NCI-H748 (cell line): ENCODE results near the gene TPGS2.

ENCODE experiments used
- DNase-seq: peaks from one replicate; lab custom pipeline; 2025; ENCODE audit not compliant: unreplicated experiment; lab: John Stamatoyannopoulos, UW

TPGS2 gene

GRCh38 chr18:36744261-36744876 lies 84.4 kb downstream of the TPGS2 start:
- DNase-seq: no peak
